Right ventricle myocardium inferior (tissue), 1 donor: Measurements from ENCODE around the gene PPP3CA. TPM values are rescaled to one million over a fixed set of nuclear protein-coding genes. Genes with fewer than 3 reads are reported as not detected.

Experiments used
- ATAC-seq: fragments of 200-7000 bp; cut with Tn5 transposase; one replicate; pipeline ENCODE4 v1.9.1; 2020; ENCODE audit warnings: mild to moderate bottlenecking, moderate library complexity
- DNase-seq: peaks from one replicate; pipeline ENCODE4 v3.0.0; 2021; ENCODE audit errors: missing footprints
- intact Hi-C: fragments of 100-400 bp; cut with DNase I; formaldehyde crosslinking; loops from one replicate; pipeline ENCODE4 v1.11.0; 2022
- total RNA-seq: library from RNA; stranded (reverse); fragmentation: NEBNext Ultra II Directional; extraction: Animal tissue kit (Norgen Biotek cat#: 25700); gene quantifications from one replicate; pipeline ENCODE4 v1.2.1, GENCODE V29; 2021
- donor health status: DM: no; HTN: yes; CAD: no; lungs with severe emphysema.

Gene PPP3CA
- total RNA-seq, 1 donor from 2014 or later, result 23.3 TPM

DNA sequence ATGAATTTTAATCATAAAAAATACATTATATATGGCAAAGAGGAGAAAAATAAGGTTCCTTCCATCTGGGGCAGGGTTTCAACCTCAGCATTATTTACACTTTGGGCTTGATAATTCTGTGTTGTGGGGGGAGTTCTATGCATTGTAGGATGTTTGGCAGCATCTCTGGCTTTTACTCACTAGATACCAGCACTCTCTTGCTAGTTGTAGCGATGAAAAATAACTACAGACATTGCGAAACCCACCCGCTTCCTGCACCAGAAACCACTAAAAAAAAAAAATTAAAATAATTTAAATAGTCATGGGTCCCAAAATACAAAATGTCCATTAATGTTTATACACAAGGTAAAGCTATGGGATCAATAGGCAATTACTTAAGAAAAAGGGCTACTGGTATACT lies 52.7 kb downstream of the PPP3CA start:
- no peak for DNase-seq
- ATAC-seq, result no peak
- intact Hi-C loops, result no loop called here

- ATAC-seq (no peak), DNase-seq (no peak)
- intact Hi-C loops, result no loop called here
These were observed 54.4 kb downstream of the PPP3CA start for GRCh38 chr4:101292901-101293300.

GRCh38 chr4:101292214-101292613 lies 55.1 kb downstream of the PPP3CA start:
- no peak for DNase-seq
- no peak for ATAC-seq
- intact Hi-C loops, result no loop called here

GRCh38 chr4:101291198-101291597 lies 56.1 kb downstream of the PPP3CA start:
- no peak for DNase-seq
- peak; percentile 47 for ATAC-seq
- intact Hi-C loops, result no loop called here

- ATAC-seq (no peak), DNase-seq (no peak)
- intact Hi-C loops, result no loop called here
These were observed 56.7 kb downstream of the PPP3CA start for GRCh38 chr4:101290654-101291053.

DNA sequence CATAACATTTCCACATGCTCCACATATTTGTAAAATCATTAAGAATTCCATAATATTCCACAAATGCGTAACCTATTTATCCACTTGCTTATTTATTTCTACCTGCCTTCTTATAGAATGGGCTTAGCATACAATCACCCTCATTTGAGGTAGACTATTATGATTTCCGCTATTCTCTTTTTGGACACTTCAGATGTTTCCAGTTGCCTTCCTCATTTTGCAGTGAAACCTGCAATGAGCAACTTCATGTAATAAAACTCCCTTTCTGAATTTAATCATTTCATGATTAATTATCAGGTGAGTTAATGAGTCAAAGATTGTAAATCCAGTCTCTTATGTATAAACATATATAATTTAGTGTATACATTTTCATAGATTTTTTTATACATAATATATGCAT lies 58.0 kb downstream of the PPP3CA start:
- no peak for DNase-seq

DNA sequence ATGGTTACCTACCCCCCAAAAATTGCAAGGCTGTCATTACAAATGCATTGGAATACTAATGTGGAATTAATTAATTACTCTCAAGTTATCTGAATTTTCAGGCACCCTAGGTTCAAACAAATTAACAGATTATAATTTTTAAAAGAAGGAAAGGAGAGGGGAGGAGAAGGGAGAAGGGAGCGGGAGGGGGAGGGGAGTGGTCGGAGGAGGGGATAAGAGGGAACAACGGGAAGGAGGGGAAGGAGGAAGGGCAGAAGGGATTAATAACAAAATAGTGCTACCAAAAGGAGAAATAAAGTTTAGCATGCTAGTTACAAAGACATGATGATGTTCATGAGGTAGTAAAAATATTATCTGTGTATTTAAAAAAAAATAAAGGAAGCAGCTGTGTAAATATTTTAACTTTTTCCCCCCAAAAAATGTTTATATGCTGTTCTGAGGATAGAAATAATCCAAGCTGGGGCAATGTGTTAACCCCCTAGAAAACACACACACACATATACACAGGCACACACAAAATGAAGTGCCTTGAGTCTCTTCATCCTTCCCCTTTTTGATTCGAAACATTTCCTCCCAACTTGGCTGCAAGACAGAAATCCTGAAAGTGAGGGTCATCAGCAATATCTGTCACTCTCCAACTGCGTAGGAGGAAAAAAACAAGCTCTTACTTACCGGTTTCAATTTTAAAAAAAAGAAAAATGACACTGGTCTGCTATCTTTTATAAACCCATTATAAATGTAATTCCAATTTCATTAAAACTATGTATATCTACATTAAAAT lies 58.8 kb downstream of the PPP3CA start:
- DNase-seq, result no peak
- intact Hi-C loops, result no loop called here
- ATAC-seq, result peak; percentile 70

More for the DNA sequence above, 58.0 kb downstream of the PPP3CA start:
- intact Hi-C loops, result no loop called here
- no peak for ATAC-seq

- no peak for DNase-seq
- no peak for ATAC-seq
- intact Hi-C loops, result no loop called here
These were observed 60.0 kb downstream of the PPP3CA start for GRCh38 chr4:101287324-101287723.

DNA sequence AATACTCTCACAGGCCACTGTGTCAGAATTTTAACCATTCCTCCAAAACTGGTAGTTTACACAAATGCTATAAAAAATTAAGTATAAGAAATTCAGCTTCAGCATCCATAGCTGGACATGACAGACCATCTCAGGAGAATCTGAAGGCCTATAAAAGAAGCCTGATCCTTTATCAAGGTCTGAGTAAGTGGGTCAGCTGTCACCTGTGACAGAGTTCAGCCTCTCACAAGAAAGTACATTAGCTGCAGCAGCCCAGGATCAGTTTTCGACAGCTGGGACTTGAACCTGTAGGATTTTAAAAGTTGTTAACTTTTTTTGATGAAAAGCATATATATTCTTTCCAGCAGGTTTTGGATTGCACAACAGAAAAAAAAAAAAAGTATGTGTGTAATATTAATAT lies 60.7 kb downstream of the PPP3CA start:
- no peak for DNase-seq
- no peak for ATAC-seq
- intact Hi-C loops, result no loop called here

DNA sequence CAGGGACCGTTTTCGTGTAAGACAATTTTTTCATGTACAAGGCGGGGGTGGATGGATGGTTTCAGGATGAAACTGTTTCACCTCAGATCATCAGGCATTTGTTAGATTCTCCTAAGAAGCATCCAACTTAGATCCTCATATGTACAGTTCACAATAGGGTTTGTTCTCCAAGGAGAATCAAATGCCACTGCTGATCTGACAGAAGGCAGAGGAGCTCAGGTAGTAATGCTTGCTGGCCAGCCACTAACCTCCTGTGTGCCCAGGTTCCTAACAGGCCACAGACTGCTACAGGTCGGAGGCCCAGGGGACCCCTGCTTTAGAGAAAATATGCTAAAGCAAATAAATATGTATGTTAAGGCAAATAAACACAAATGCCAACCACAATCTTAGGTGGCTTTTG lies 61.3 kb downstream of the PPP3CA start:
- ATAC-seq (no peak), DNase-seq (no peak)
- intact Hi-C loops, result no loop called here

DNA sequence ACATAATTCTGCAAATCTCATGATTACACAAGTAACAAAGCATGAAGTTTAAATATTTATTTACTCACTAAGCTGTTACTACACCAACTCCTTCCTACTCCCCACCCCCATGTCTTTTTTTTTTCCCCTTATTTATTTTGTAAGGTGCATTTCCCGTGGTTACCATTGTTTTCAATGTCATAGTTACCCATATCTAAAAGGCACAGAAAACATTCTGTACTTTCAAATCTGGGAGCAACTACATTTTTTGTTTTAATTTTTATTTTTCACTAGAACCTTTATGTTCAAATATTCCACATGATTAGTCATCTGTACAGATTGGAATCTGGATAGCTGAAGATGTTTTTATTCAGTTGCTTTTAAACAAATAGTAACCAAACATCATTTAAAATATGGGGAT lies 62.8 kb downstream of the PPP3CA start:
- no peak for ATAC-seq
- intact Hi-C loops, result loop anchor here (5.0 kb wide), 1 partner anchor 63 kb away; the partner anchor contains the start of gene PPP3CA
- DNase-seq, result no peak

DNA sequence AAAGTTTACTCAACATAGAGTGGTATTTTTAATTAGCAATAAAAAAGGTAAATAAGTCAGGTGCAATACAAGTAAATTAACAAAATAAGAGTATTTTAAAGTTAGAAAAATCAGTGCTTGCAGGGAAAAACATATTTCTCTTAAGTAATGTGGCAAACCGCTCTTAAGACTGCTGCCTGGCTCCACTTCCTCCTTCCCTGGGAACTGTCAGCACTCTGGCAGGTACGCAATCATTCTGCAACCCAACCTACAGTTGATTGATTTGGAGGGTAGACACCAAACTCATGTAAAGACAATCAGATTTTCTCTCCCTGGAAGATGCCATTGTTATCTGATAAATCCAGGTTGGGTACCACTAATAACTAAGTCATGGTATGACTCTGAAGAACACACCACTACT lies 63.9 kb downstream of the PPP3CA start:
- ATAC-seq (no peak), DNase-seq (no peak)
- intact Hi-C loops, result loop anchor here (5.0 kb wide), 1 partner anchor 64 kb away; the partner anchor contains the start of gene PPP3CA

- no peak for DNase-seq
- intact Hi-C loops, result loop anchor here (5.0 kb wide), 1 partner anchor 65 kb away; the partner anchor contains the start of gene PPP3CA
- ATAC-seq, result no peak
These were observed 65.1 kb downstream of the PPP3CA start for GRCh38 chr4:101282076-101282844.

GRCh38 chr4:101280866-101281600 lies 66.3 kb downstream of the PPP3CA start:
- no peak for ATAC-seq
- DNase-seq, result no peak
- intact Hi-C loops, result loop anchor here (5.0 kb wide), 1 partner anchor 66 kb away; the partner anchor contains the start of gene PPP3CA

- intact Hi-C loops, result no loop called here
- peak; percentile 96 for ATAC-seq
- no peak for DNase-seq
These were observed 67.9 kb downstream of the PPP3CA start for GRCh38 chr4:101279377-101279871.

DNA sequence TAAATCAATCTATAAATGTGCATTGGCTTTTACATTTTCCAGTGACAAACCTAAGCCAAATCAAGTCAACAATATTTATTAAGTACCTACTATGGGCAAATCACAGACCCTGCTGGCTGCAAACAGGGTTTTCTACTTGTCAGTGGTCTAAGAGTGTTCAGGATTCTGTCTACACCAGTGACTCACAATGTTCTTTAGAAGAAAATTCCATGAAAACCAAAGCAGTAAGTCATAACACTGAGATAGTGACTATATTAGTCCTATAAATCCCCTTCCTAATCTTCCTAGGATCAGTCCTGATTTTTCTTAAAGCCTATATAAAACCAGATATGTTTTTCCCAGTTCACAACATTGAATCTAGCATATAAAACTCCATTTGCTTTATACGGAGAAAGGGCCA lies 69.7 kb downstream of the PPP3CA start:
- DNase-seq, result no peak
- ATAC-seq, result no peak
- intact Hi-C loops, result no loop called here

DNA sequence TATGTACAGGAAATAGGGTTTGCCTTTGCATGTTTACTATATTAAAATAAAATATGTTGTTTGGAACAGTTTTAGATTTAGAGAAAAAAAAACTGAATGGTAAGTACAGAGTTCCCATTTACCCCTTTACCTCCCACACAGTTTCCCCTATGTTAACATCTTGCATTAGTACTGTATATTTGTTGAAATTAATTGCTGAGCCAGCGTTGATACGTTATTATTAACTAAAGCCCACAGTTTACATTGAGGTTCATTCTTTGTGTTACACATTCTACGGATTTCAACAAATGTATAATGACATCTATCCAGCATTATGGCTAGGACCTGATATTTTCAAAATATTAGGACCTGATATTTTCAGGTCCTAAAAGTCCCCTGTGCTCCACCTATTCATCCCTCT lies 70.7 kb downstream of the PPP3CA start:
- intact Hi-C loops, result no loop called here
- DNase-seq (no peak), ATAC-seq (no peak)

GRCh38 chr4:101274888-101275752 lies 72.2 kb downstream of the PPP3CA start:
- ATAC-seq, result no peak
- no peak for DNase-seq
- intact Hi-C loops, result no loop called here
